Activated T-cell treated with anti-CD3 and anti-CD28 coated beads for 24 hours (primary cell): ENCODE measurements around the gene HTR3D.
"Not testable (repeated sequence)": the region's sequence is repeated elsewhere in the genome, so short reads cannot be mapped to it uniquely, and the experiment has no call there.

Source experiments
- DNase-seq: peaks from one replicate; pipeline ENCODE4 v3.0.0-alpha.2; 2020; ENCODE audit warnings: low read depth

The HTR3D gene

GRCh38 chr3:184071142-184071541, 39.6 kb downstream of the HTR3D start:
- DNase-seq: not testable (repeated sequence)

DNA sequence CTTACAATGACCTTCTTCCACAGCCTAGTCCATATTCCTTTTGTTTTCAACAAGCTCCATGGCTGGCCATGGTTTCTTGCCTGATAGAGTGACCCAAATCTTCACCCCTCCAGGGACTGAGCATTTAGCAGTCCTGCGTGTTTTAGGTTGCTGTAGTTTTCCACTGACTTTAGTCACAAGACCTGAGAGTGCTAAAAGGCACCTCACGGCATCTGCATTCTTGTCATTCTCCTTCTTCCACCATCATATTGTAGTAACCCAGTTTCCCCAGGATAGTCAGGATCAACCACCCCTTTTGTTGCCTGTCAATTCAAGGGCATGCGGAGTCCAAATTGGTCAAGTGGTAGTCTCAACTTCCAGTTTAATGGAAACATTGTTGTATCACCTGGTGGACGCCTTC, 42.1 kb downstream of the HTR3D start:
- DNase-seq: no peak

- DNase-seq: no peak
Observed at GRCh38 chr3:184075901-184076300, 44.4 kb downstream of the HTR3D start.

DNA sequence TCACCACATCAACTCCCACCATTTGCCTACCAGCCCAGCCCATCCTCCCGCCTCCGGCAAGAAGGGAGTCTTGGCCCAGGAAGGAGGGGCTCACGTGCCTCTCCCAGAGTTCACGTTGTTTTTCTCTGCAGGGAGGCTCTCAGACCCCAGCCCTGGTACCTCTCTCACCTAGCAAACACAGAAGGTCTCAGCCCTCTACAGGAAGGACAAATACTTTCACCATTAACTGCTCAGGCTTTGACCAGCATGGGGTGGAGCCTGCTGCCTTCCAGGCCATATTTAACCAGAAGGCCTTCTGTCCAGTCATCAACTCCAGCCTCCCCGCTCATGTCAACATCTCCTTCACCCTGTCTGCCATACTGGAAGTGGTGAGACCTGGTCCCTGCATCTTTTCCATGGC, 46.3 kb downstream of the HTR3D start:
- DNase-seq: no peak

GRCh38 chr3:184078851-184079250, 47.3 kb downstream of the HTR3D start:
- DNase-seq: no peak

DNA sequence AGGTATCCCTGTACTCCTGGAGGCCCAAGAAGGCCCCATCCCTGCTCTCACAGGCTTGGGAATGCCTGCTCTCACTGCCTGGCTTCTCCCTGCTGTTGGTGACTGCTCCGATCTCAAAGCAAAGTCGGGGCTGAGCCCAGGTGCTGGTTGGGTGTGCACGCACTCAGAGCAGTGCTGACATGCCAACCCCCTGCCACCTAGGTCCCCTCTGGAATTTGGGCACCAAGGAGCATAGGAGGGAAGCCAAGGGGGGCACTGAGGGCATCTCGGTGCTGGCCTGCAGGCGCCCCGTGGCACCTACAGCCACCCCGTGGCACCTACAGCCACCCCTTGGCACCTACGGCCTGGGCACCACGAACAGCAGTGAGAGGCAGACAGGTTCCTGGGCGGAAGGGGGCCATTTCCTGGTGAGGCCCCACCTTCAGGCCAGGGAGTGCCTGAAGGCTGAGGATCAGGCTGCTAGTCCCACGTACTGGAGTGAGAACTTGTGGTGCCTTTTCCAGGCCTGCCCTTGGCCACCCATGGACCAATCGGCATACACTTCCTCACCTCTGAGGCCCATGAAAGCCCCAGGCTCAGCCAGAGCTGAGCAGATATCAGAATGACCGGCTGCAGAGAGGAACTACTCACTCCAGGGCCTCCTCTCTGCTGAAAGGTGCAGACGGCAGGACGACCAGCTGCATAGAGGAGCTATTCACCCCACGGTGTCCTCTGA, 49.7 kb downstream of the HTR3D start:
- no peak for DNase-seq

- no peak for DNase-seq
Observed at GRCh38 chr3:184082034-184082433, 50.5 kb downstream of the HTR3D start.

DNA sequence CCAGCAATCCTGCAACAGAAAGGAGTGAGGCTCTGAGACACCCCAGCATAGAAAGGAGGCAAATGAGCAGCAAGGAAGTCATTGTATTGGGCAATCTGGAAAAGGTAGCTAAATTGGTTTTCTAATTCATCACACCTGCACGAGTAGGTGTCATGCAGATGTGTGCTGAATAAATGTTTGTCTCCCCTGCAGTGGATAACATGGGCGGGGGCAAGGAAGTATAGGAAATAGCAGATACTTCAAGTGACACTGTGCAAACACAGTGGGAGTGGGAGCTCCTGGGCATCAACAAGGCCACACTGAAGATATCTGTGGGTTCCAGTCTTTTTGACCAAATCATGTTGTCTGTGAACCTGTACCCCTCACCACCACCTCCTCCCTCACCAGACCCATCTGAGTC, 50.9 kb downstream of the HTR3D start:
- no peak for DNase-seq

- DNase-seq: no peak
Observed at GRCh38 chr3:184085389-184085852, 53.9 kb downstream of the HTR3D start.
